Gastroesophageal sphincter (tissue), 4 donors: ENCODE measurements around the gene RAB33B. TPM values are rescaled to one million over a fixed set of nuclear protein-coding genes. Genes with fewer than 3 reads are reported as not detected.

Source experiments
- ATAC-seq: fragments of 150-250 bp; one replicate; pipeline ENCODE4 v1.9.1; 2016; ENCODE audit warnings: mild to moderate bottlenecking, moderate library complexity
- H3K27ac ChIP-seq, 4 donors: fragments of 200-600 bp; sonication (generic) in 3 of 4; 1 replicate in 3 of 4; 2 replicates in 1 of 4; pipeline ENCODE4 v1.5.1; 2016 to 2019
- H3K27me3 ChIP-seq: fragments of 200-600 bp; sonication (generic); one replicate; pipeline ENCODE4 v1.5.1; 2019
- H3K36me3 ChIP-seq, 2 donors: fragments of 200-600 bp; sonication (generic); one replicate each; pipeline ENCODE4 v1.5.1; 2019; ENCODE audit warnings: control low read depth in 1 of 2
- H3K4me1 ChIP-seq, 3 donors: fragments of 200-600 bp; sonication (generic); 1 replicate in 2 of 3; 2 replicates in 1 of 3; pipeline ENCODE4 v1.5.1; 2016 to 2019; ENCODE audit warnings: control low read depth in 2 of 3
- H3K4me3 ChIP-seq, 2 donors: fragments of 200-600 bp; sonication (generic); one replicate each; pipeline ENCODE4 v1.5.1; 2019; ENCODE audit warnings: mild to moderate bottlenecking in 1 of 2, moderate library complexity in 1 of 2
- H3K9me3 ChIP-seq, 3 donors: fragments of 200-600 bp; sonication (generic); one replicate each; pipeline ENCODE4 v1.5.1; 2017 to 2019; ENCODE audit warnings: control low read depth in 2 of 3
- CTCF ChIP-seq, 4 experiments: fragments of 200-600 bp in 2 of 4; fragments of 450-650 bp in 2 of 4; sonication (generic) in 1 of 4; IDR thresholded peaks; one replicate each; pipeline ENCODE4 v1.5.1; 2017 to 2019; ENCODE audit warnings: antibody characterized with exemption in 4 of 4, mild to moderate bottlenecking in 2 of 4, moderate library complexity in 2 of 4
- EP300 ChIP-seq: sonication (generic); formaldehyde crosslinking; IDR thresholded peaks from one replicate; pipeline ENCODE4 v1.6.1; 2017; ENCODE audit warnings: antibody characterized with exemption, mild to moderate bottlenecking
- POLR2A ChIP-seq, 2 donors: fragments of 450-650 bp; IDR thresholded peaks; one replicate each; pipeline ENCODE4 v1.6.1; 2017; ENCODE audit warnings: antibody characterized with exemption in 2 of 2, mild to moderate bottlenecking in 2 of 2, moderate library complexity in 1 of 2
- POLR2AphosphoS5 ChIP-seq: sonication (generic); formaldehyde crosslinking; IDR thresholded peaks from one replicate; pipeline ENCODE4 v1.6.1; 2017; ENCODE audit warnings: antibody characterized with exemption
- WGBS, 2 donors: methylation state at CpG; one replicate each; pipeline ENCODE4 v1.1.5; 2018; ENCODE audit warnings: low coverage in 1 of 2; 5-methylcytosine and 5-hydroxymethylcytosine counted together
- total RNA-seq, 4 donors: library from RNA; depleted of rRNA; stranded (reverse); fragments of >200 nt; gene quantifications; one replicate each; pipeline ENCODE4 v1.1.0, GENCODE V29; 2016

RAB33B gene
- total RNA-seq, 4 donors from 2014 or later: 13.5 to 16.9 (median 14.2) TPM

DNA sequence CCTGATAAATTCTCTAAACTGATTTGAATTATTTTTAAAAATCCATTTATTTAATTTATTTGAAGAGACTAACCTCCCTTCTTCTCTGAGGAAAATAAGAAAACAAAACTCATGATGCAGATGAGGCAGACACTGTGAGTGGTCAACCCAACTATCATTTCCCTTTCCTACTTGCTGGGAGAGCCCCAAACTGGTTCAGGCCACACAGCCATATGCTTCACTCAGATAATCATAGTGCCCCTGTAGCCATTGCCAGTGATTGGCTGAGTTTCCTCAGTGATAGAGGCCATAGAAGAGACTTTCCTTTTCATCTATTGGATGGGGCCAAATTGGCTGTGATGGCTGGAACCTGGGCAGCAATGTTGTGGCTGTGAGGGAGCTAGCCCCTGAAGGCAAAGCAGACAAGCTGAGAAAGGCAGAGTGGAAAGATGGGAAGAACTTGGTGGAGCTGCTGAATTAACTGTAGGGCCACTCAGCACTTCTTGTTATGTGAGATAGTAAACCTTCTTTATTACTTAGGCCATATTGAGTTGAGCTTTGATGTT is 49.8 kb downstream of the RAB33B start:
- H3K27me3 ChIP-seq: no peaks in the 10 kb centered on the region
- H3K36me3 ChIP-seq: peaks cover 0 to 27% of the 10 kb centered on the region in 2 donors
- H3K9me3 ChIP-seq: no peaks in the 10 kb centered on the region
- no peak for TF ChIP-seq POLR2AphosphoS5
- no peak for TF ChIP-seq EP300
- TF ChIP-seq CTCF (IDR thresholded peaks at IDR 0.05): no peak
- no peak for TF ChIP-seq POLR2A (IDR thresholded peaks at IDR 0.05)
- ATAC-seq: no peak
- H3K4me1 ChIP-seq: no peaks in the 10 kb centered on the region
- no peak overlapping the region for H3K27ac ChIP-seq
- H3K4me3 ChIP-seq: no peak overlapping the region

- H3K27me3 ChIP-seq: no peaks in the 10 kb centered on the region
- H3K27ac ChIP-seq: no peak overlapping the region
- no peak overlapping the region for H3K4me3 ChIP-seq
- 67 to 89% methylated on average over 3 to 6 of the region's 9 CpGs for WGBS, 2 donors
- H3K36me3 ChIP-seq: peaks cover 0 to 58% of the 10 kb centered on the region in 2 donors
- no peaks in the 10 kb centered on the region for H3K4me1 ChIP-seq
- no peaks in the 10 kb centered on the region for H3K9me3 ChIP-seq
- TF ChIP-seq POLR2A (IDR thresholded peaks at IDR 0.05) (no peak), EP300 (no peak), POLR2AphosphoS5 (no peak), CTCF (IDR thresholded peaks at IDR 0.05) (no peak)
- ATAC-seq: no peak
Observed at GRCh38 chr4:139506774-139507173, 52.9 kb downstream of the RAB33B start.

- Histone ChIP-seq H3K36me3 (peaks cover 0 to 76% of the 10 kb centered on the region in 2 donors), H3K27ac (no peak overlapping the region), H3K27me3 (no peaks in the 10 kb centered on the region), H3K4me1 (no peaks in the 10 kb centered on the region), H3K4me3 (no peak overlapping the region), H3K9me3 (no peaks in the 10 kb centered on the region)
- 73 to 77% methylated on average over 7 to 10 of the region's 11 CpGs for WGBS, 2 donors
- no peak for ATAC-seq
- TF ChIP-seq EP300 (no peak), POLR2AphosphoS5 (no peak), POLR2A (IDR thresholded peaks at IDR 0.05) (no peak), CTCF (IDR thresholded peaks at IDR 0.05) (no peak)
Observed at GRCh38 chr4:139508581-139509237, 54.8 kb downstream of the RAB33B start.

DNA sequence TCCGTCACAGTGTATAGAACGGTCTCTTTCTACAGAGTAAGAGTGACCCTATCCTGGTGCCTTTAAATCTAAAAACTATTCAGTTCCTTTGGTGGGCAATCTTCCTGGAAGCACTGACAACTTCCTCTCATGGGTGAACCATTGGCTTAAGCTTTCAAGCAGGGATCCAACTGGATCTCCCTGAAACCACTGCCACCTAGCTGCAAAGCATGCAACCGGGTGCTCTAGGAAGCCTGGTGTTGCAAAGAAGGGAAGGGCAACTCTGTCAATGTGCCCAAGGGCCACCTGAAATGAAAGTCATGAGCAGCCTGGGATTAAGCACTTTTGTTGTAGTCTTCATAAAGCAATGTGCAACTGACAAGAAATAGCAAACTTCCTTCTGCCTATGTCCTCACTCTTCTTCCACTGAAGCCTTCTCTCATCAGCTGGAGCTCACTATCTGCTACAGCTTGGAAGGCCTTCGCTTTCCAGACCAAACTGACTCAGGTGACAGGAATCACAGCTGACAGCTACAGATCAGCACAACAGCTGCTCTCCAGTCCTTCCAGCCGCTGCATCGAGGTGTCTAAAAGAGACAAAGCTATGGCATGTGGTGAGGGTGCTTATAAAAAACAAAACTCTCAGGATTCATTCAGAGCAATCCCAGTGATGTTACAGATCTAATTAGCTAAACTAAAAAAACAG is 55.9 kb downstream of the RAB33B start:
- 84 to 100% methylated on average over 4 to 6 of the region's 6 CpGs for WGBS, 2 donors
- Histone ChIP-seq H3K9me3 (no peaks in the 10 kb centered on the region), H3K27ac (no peak overlapping the region), H3K36me3 (peaks cover 0 to 86% of the 10 kb centered on the region in 2 donors), H3K4me3 (no peak overlapping the region), H3K27me3 (no peaks in the 10 kb centered on the region), H3K4me1 (no peaks in the 10 kb centered on the region)
- ATAC-seq: no peak
- TF ChIP-seq CTCF (IDR thresholded peaks at IDR 0.05) (peak in 1 of 4 experiments; percentile 34), POLR2AphosphoS5 (no peak)

DNA sequence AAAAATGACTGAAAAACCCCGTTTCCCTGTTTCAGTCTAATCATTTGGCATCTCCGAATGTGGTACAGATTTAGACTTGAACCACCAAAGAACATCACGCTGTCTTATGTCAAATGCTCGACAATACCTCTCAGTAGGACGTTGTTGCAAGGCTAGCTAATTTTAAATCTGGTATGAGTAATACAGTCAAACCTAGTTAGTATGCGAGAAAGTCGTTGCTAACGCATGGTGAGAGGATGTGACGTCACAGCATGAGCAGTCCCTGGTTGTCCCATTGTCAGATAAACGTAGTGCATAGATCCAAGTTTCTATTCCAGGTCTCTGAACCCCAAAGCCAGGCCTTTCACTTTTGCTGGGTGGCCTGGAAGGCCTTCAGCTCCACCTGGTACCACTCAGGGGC is 57.4 kb downstream of the RAB33B start:
- H3K36me3 ChIP-seq: peaks cover 0 to 90% of the 10 kb centered on the region in 2 donors
- no peak overlapping the region for H3K27ac ChIP-seq
- H3K4me1 ChIP-seq: peaks cover 0 to 8% (median 3%) of the 10 kb centered on the region in 3 donors
- H3K9me3 ChIP-seq: no peaks in the 10 kb centered on the region
- ATAC-seq: no peak
- no peak overlapping the region for H3K4me3 ChIP-seq
- TF ChIP-seq CTCF (IDR thresholded peaks at IDR 0.05) (no peak), POLR2A (IDR thresholded peaks at IDR 0.05) (no peak), POLR2AphosphoS5 (no peak), EP300 (no peak)
- 80 to 93% methylated on average over 9 to 10 of the region's 10 CpGs for WGBS, 2 donors
- no peaks in the 10 kb centered on the region for H3K27me3 ChIP-seq
